Measurements from ENCODE around the gene LRRC41.
A peak's percentile ranks its signal among the peaks of the same experiment; 100 is the strongest.

The LRRC41 gene

GRCh38 chr1:46309401-46310159 is 6.2 kb upstream of the LRRC41 start:
- TF ChIP-seq POLR2A (IDR thresholded peaks at IDR 0.05; ENCODE audit: low read length) (no peak), GATA1 (IDR thresholded peaks at IDR 0.05; ENCODE audit: low read depth, low read length) (no peak)
- no peak for DNase-seq

- TF ChIP-seq POLR2A (IDR thresholded peaks at IDR 0.05; ENCODE audit: low read length), result no peak
- TF ChIP-seq GATA1 (IDR thresholded peaks at IDR 0.05; ENCODE audit: low read depth, low read length), result no peak
- DNase-seq, result no peak
Measured at GRCh38 chr1:46306159-46306530, 2.7 kb upstream of the LRRC41 start.

- peak in 1 of 2 experiments; percentile 62 for DNase-seq
- TF ChIP-seq GATA1 (IDR thresholded peaks at IDR 0.05; ENCODE audit: low read depth, low read length) (no peak), POLR2A (IDR thresholded peaks at IDR 0.05; ENCODE audit: low read length) (peak; percentile 43)
Measured at GRCh38 chr1:46303872-46304326, 483 bp upstream of the LRRC41 start.

- no peak for TF ChIP-seq POLR2A (IDR thresholded peaks at IDR 0.05; ENCODE audit: low read length)
- TF ChIP-seq GATA1 (IDR thresholded peaks at IDR 0.05; ENCODE audit: low read depth, low read length), result no peak
- peak; percentile 75 to 83 for DNase-seq
Measured at GRCh38 chr1:46302641-46303037, 777 bp downstream of the LRRC41 start.

- peak; percentile 38 for TF ChIP-seq POLR2A (IDR thresholded peaks at IDR 0.05; ENCODE audit: low read length)
- no peak for TF ChIP-seq GATA1 (IDR thresholded peaks at IDR 0.05; ENCODE audit: low read depth, low read length)
- peak; percentile 84 to 86 for DNase-seq
Measured at GRCh38 chr1:46301808-46302640, 1.4 kb downstream of the LRRC41 start.

GRCh38 chr1:46301406-46301807 is 2.0 kb downstream of the LRRC41 start:
- DNase-seq, result no peak
- TF ChIP-seq POLR2A (IDR thresholded peaks at IDR 0.05; ENCODE audit: low read length) (no peak), GATA1 (IDR thresholded peaks at IDR 0.05; ENCODE audit: low read depth, low read length) (no peak)

- DNase-seq, result no peak
- no peak for TF ChIP-seq GATA1 (IDR thresholded peaks at IDR 0.05; ENCODE audit: low read depth, low read length)
- no peak for TF ChIP-seq POLR2A (IDR thresholded peaks at IDR 0.05; ENCODE audit: low read length)
Measured at GRCh38 chr1:46300673-46301405, 2.6 kb downstream of the LRRC41 start.

GRCh38 chr1:46298387-46298786 is 5.0 kb downstream of the LRRC41 start:
- TF ChIP-seq GATA1 (IDR thresholded peaks at IDR 0.05; ENCODE audit: low read depth, low read length) (no peak), POLR2A (IDR thresholded peaks at IDR 0.05; ENCODE audit: low read length) (no peak)
- peak in 1 of 2 experiments; percentile 25 for DNase-seq

- DNase-seq, result no peak
- TF ChIP-seq POLR2A (IDR thresholded peaks at IDR 0.05; ENCODE audit: low read length) (no peak), GATA1 (IDR thresholded peaks at IDR 0.05; ENCODE audit: low read depth, low read length) (no peak)
Measured at GRCh38 chr1:46295306-46295705, 8.1 kb downstream of the LRRC41 start.

- DNase-seq, result no peak
- TF ChIP-seq POLR2A (IDR thresholded peaks at IDR 0.05; ENCODE audit: low read length) (no peak), GATA1 (IDR thresholded peaks at IDR 0.05; ENCODE audit: low read depth, low read length) (no peak)
Measured at GRCh38 chr1:46289976-46290375, 13.4 kb downstream of the LRRC41 start.

- peak in 1 of 2 experiments; percentile 42 for DNase-seq
- TF ChIP-seq GATA1 (IDR thresholded peaks at IDR 0.05; ENCODE audit: low read depth, low read length), result no peak
Measured at GRCh38 chr1:46289134-46289494, 14.3 kb downstream of the LRRC41 start.

- DNase-seq, result no peak
- TF ChIP-seq GATA1 (IDR thresholded peaks at IDR 0.05; ENCODE audit: low read depth, low read length) (no peak), POLR2A (IDR thresholded peaks at IDR 0.05; ENCODE audit: low read length) (no peak)
Measured at GRCh38 chr1:46288485-46289133, 14.8 kb downstream of the LRRC41 start.

- peak; percentile 28 to 38 for DNase-seq
- TF ChIP-seq GATA1 (IDR thresholded peaks at IDR 0.05; ENCODE audit: low read depth, low read length), result no peak
- TF ChIP-seq POLR2A (IDR thresholded peaks at IDR 0.05; ENCODE audit: low read length), result no peak
Measured at GRCh38 chr1:46285730-46286477, 17.5 kb downstream of the LRRC41 start.

Data from erythroblast (primary cell).